GM12878 (cell line): ENCODE data around the gene STX12. TPM values are rescaled to one million over a fixed set of nuclear protein-coding genes. Genes with fewer than 3 reads are reported as not detected.

Source experiments
- ATAC-seq: fragments of 200-7000 bp; cut with Tn5 transposase; 3 replicates; pipeline ENCODE4 v1.9.1; 2020; ENCODE audit warnings: mild to moderate bottlenecking, moderate library complexity
- BruUV-seq: library from RNA; stranded (reverse); fragments of 400-500 nt; replicated peaks from 2 replicates; lab custom pipeline; 2021; lab: Mats Ljungman, UMichigan
- CTCF ChIA-PET: fragments of 300-600 bp; sonication (Branson Sonifier 250); formaldehyde crosslinking; extraction: SDS; loops from one replicate; lab custom pipeline; 2021; ENCODE audit warnings: inconsistent platforms; lab: Yijun Ruan, JAX
- POLR2A ChIA-PET: fragments of 350-600 bp; formaldehyde crosslinking; extraction: SDS; loops from one replicate; lab custom pipeline; 2021; ENCODE audit warnings: inconsistent platforms; lab: Charles Lee
- RAD21 ChIA-PET: fragments of 300-600 bp; sonication (Branson Sonifier 250); formaldehyde crosslinking; loops from one replicate; lab custom pipeline; 2023; ENCODE audit warnings: antibody characterized with exemption; ENCODE audit not compliant: unreplicated experiment; lab: Charles Lee
- SMC1A ChIA-PET: fragments of 300-600 bp; sonication (Branson Sonifier 250); formaldehyde crosslinking; loops from one replicate; lab custom pipeline; 2023; ENCODE audit not compliant: unreplicated experiment, uncharacterized antibody; lab: Charles Lee
- DNase-seq: peaks from one replicate; pipeline ENCODE4 v3.0.0-alpha.2; 2011; ENCODE audit warnings: low read depth, low spot score
- FAIRE-seq: peaks from 3 replicates; lab custom pipeline; 2011; peaks lifted over from hg19 to GRCh38; lab: Jason Lieb, UNC
- H2AFZ ChIP-seq: 2 replicates; pipeline ENCODE4 v1.6.0; 2011; ENCODE audit warnings: low read depth, low read length, control low read depth; ENCODE audit not compliant: control insufficient read depth
- H3K27ac ChIP-seq: 2 replicates; pipeline ENCODE4 v1.5.1; 2011; ENCODE audit warnings: control low read depth; ENCODE audit not compliant: control insufficient read depth, insufficient read depth
- H3K27me3 ChIP-seq, 2 experiments: replicated peaks in 1 of 2; 2 replicates each; pipeline versions ENCODE4 v1.6.0 to v1.6.1; 2011; ENCODE audit warnings: low read length in 1 of 2; ENCODE audit not compliant: control insufficient read depth in 2 of 2, insufficient read depth in 2 of 2
- H3K36me3 ChIP-seq, 2 experiments: 2 replicates each; pipeline ENCODE4 v1.5.1; 2011; ENCODE audit warnings: low read length in 1 of 2; ENCODE audit not compliant: control insufficient read depth in 2 of 2, insufficient read depth in 2 of 2
- H3K4me1 ChIP-seq: 2 replicates; pipeline ENCODE4 v1.6.1; 2011; ENCODE audit warnings: mild to moderate bottlenecking, low read length, moderate library complexity, mixed read lengths; ENCODE audit not compliant: control insufficient read depth, insufficient read depth
- H3K4me2 ChIP-seq: 2 replicates; pipeline ENCODE4 v1.6.0; 2011; ENCODE audit warnings: control low read depth; ENCODE audit not compliant: control insufficient read depth, insufficient read depth
- H3K4me3 ChIP-seq: fragments of 200-600 bp; sonication (generic); 2 replicates; pipeline ENCODE4 v1.5.1; 2016
- H3K79me2 ChIP-seq: 2 replicates; pipeline ENCODE4 v1.6.0; 2011; ENCODE audit warnings: low read length; ENCODE audit not compliant: control insufficient read depth, insufficient read depth
- H3K9ac ChIP-seq: 2 replicates; pipeline ENCODE4 v1.8.0; 2011; ENCODE audit warnings: low read length, control low read depth, mixed read lengths; ENCODE audit not compliant: control insufficient read depth, insufficient read depth
- H3K9me3 ChIP-seq: replicated peaks from 3 replicates; pipeline ENCODE4 v1.5.1; 2011; ENCODE audit warnings: mild to moderate bottlenecking, low read length; ENCODE audit not compliant: control insufficient read depth, insufficient read depth
- H4K20me1 ChIP-seq: 2 replicates; pipeline ENCODE4 v1.6.0; 2011; ENCODE audit not compliant: control insufficient read depth, insufficient read depth
- BACH1 ChIP-seq: fragments of 450-650 bp; IDR thresholded peaks from 2 replicates; pipeline ENCODE4 v1.6.1; 2017; ENCODE audit warnings: mild to moderate bottlenecking, borderline replicate concordance
- CBX5 ChIP-seq: sonication (generic); IDR thresholded peaks from 2 replicates; pipeline ENCODE4 v1.6.1; 2016; ENCODE audit warnings: low read depth, moderate library complexity, mild to moderate bottlenecking, inconsistent platforms
- IRF5 ChIP-seq: fragments of 450-650 bp; IDR thresholded peaks from 2 replicates; pipeline ENCODE4 v1.6.1; 2017; ENCODE audit warnings: borderline replicate concordance
- PKNOX1 ChIP-seq: fragments of 450-650 bp; IDR thresholded peaks from 2 replicates; pipeline ENCODE4 v1.6.1; 2016; ENCODE audit warnings: mild to moderate bottlenecking
- RAD21 ChIP-seq: IDR thresholded peaks from 2 replicates; pipeline ENCODE4 v1.6.1; 2011; ENCODE audit warnings: mild to moderate bottlenecking, low read depth, low read length, moderate library complexity; ENCODE audit not compliant: insufficient read depth
- RFX5 ChIP-seq: IDR thresholded peaks from 2 replicates; pipeline ENCODE4 v1.6.1; 2011; ENCODE audit warnings: low read depth, low read length, improper control_type of control experiment
- SIX5 ChIP-seq: IDR thresholded peaks from 2 replicates; pipeline ENCODE4 v1.6.1; 2011; ENCODE audit warnings: mild to moderate bottlenecking, low read depth, low read length, moderate library complexity; ENCODE audit not compliant: severe bottlenecking
- SMARCA5 ChIP-seq: fragments of 450-650 bp; IDR thresholded peaks from 2 replicates; pipeline ENCODE4 v1.6.1; 2017; ENCODE audit warnings: mild to moderate bottlenecking
- SPI1 ChIP-seq: IDR thresholded peaks from 2 replicates; pipeline ENCODE4 v1.6.1; 2011; ENCODE audit warnings: low read depth, mild to moderate bottlenecking, low read length, moderate library complexity, borderline replicate concordance; ENCODE audit not compliant: insufficient read depth
- SRF ChIP-seq, 2 experiments: IDR thresholded peaks; 2 replicates each; pipeline ENCODE4 v1.6.1; 2011; ENCODE audit warnings: low read depth in 2 of 2, low read length in 2 of 2, mild to moderate bottlenecking in 1 of 2, moderate library complexity in 1 of 2
- TAF1 ChIP-seq: IDR thresholded peaks from 2 replicates; pipeline ENCODE4 v1.6.1; 2011; ENCODE audit warnings: mild to moderate bottlenecking, low read depth, low read length, borderline replicate concordance
- ZNF24 ChIP-seq: fragments of 450-650 bp; IDR thresholded peaks from 2 replicates; pipeline ENCODE4 v1.6.1; 2017; ENCODE audit warnings: antibody characterized with exemption, mild to moderate bottlenecking
- WGBS: methylation state at CpG from one replicate; pipeline ENCODE4 v1.1.6; 2016; ENCODE audit warnings: low lambda C conversion rate; ENCODE audit not compliant: insufficient replicate concordance, insufficient coverage; ENCODE audit errors: missing lambda C conversion rate; 5-methylcytosine and 5-hydroxymethylcytosine counted together
- in situ Hi-C: fragments of 300-500 bp; cut with MboI; formaldehyde crosslinking; loops from 9 replicates; pipeline ENCODE4 v1.14.3; 2018; ENCODE audit warnings: mixed read lengths
- intact Hi-C: fragments of 100-400 bp; cut with micrococcal nuclease; formaldehyde crosslinking; loops from one replicate; pipeline ENCODE4 v1.14.2; 2022; ENCODE audit not compliant: unreplicated experiment
- polyA plus RNA-seq, 11 experiments: library from polyadenylated mRNA; depleted of rRNA in 4 of 11; unstranded in 6 of 11; stranded (reverse) in 5 of 11; fragments of >200 nt; fragmentation: Nextera tagmentation in 4 of 11; fragmentation: Illumina TruSeq in 1 of 11; extraction: Ambion mirVana in 4 of 11; extraction: Trizol in 1 of 11; gene quantifications; 1 replicate in 1 of 11; 2 replicates in 10 of 11; pipeline versions ENCODE4 v1.2.1 to v1.2.3, GENCODE V29; 2011 to 2016; ENCODE audit warnings: inconsistent platforms in 2 of 11, missing spikeins in 2 of 11, low read depth in 1 of 11
- total RNA-seq, 4 experiments: library from RNA; depleted of rRNA in 3 of 4; stranded (reverse); fragments of >200 nt in 3 of 4; fragmentation: Illumina TruSeq in 1 of 4; extraction: Trizol in 1 of 4; gene quantifications; 2 replicates each; pipeline versions ENCODE4 v1.2.1 to v1.2.3, GENCODE V29; 2013 to 2021
- TF ChIP-seq, protein P1 (sequence below): fragments of 450-650 bp; IDR thresholded peaks from 2 replicates; pipeline ENCODE4 v1.6.1; 2017; ENCODE audit warnings: mild to moderate bottlenecking, moderate library complexity
- TF ChIP-seq, protein P2 (sequence below): IDR thresholded peaks from 2 replicates; pipeline ENCODE4 v1.6.1; 2011; ENCODE audit warnings: borderline replicate concordance, low read depth, mild to moderate bottlenecking, moderate library complexity, low read length; ENCODE audit not compliant: insufficient read depth, poor library complexity, severe bottlenecking

STX12 gene
- total and polyA plus RNA-seq, 10 of the 15 experiments (the other 5 are each of a cell fraction or from before 2014, with no cell fraction given): 20.2 to 35.0 (median 28.1) TPM

DNA sequence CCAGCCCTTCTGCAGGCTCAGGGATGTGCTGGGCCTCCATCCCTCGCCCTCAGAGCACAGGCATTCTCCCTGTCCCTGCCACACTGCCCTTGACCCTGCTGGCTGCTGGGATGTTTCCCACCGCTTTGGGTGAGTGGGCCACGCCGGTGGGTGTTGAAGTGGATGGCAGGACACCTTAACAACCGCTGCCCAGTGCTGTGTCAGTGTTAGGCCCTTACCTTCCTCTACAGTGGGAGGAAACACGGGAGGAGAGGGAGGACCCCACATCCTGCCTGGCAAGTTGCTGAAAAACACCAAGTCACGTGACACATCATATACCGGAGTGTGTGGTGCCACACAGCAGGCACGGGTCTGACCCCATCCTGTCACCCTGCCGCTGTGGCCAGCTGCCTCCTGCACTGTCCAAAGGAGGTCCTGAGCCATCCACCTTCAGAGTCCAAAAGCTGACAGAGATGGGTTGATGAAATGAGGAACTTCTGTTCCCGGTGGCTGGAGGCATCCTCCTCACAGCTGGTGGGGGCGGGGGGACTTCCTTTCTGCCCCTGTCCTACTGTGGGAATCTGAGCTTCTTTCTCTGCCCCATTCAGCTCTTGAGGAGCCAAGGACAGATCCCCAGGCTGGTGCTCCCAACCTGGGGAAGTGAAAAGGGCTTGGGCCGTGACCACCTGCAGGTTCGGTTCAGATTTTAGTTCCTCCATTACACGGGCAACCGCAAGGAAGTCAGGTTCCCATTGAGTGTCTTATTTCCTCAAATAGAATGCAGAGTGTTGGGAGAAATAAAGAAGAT, 96.1 kb downstream of the STX12 start:
- RAD21 ChIA-PET: interaction anchor here (0.8 to 2.6 kb wide), 4 partner anchors 15 to 66 kb away, joined by 3 to 12 read pairs (median 8); partner anchors contain the start of gene SMPDL3B
- no peaks in the 10 kb centered on the region for H3K27me3 ChIP-seq
- H3K9ac ChIP-seq: peak overlapping the region; percentile 56
- TF ChIP-seq, protein P1, sequence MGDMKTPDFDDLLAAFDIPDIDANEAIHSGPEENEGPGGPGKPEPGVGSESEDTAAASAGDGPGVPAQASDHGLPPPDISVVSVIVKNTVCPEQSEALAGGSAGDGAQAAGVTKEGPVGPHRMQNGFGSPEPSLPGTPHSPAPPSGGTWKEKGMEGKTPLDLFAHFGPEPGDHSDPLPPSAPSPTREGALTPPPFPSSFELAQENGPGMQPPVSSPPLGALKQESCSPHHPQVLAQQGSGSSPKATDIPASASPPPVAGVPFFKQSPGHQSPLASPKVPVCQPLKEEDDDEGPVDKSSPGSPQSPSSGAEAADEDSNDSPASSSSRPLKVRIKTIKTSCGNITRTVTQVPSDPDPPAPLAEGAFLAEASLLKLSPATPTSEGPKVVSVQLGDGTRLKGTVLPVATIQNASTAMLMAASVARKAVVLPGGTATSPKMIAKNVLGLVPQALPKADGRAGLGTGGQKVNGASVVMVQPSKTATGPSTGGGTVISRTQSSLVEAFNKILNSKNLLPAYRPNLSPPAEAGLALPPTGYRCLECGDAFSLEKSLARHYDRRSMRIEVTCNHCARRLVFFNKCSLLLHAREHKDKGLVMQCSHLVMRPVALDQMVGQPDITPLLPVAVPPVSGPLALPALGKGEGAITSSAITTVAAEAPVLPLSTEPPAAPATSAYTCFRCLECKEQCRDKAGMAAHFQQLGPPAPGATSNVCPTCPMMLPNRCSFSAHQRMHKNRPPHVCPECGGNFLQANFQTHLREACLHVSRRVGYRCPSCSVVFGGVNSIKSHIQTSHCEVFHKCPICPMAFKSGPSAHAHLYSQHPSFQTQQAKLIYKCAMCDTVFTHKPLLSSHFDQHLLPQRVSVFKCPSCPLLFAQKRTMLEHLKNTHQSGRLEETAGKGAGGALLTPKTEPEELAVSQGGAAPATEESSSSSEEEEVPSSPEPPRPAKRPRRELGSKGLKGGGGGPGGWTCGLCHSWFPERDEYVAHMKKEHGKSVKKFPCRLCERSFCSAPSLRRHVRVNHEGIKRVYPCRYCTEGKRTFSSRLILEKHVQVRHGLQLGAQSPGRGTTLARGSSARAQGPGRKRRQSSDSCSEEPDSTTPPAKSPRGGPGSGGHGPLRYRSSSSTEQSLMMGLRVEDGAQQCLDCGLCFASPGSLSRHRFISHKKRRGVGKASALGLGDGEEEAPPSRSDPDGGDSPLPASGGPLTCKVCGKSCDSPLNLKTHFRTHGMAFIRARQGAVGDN: peak; percentile 78
- TF ChIP-seq RAD21: no peak
- TF ChIP-seq SRF (IDR thresholded peaks at IDR 0.05; ENCODE audit: low read depth in 2 of 2, low read length in 2 of 2): no peak
- no peak for TF ChIP-seq SIX5
- no peak for TF ChIP-seq SMARCA5
- no peak for TF ChIP-seq IRF5
- TF ChIP-seq, protein P2, sequence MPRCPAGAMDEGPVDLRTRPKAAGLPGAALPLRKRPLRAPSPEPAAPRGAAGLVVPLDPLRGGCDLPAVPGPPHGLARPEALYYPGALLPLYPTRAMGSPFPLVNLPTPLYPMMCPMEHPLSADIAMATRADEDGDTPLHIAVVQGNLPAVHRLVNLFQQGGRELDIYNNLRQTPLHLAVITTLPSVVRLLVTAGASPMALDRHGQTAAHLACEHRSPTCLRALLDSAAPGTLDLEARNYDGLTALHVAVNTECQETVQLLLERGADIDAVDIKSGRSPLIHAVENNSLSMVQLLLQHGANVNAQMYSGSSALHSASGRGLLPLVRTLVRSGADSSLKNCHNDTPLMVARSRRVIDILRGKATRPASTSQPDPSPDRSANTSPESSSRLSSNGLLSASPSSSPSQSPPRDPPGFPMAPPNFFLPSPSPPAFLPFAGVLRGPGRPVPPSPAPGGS: no peak
- TF ChIP-seq CBX5: no peak
- no peak; the same call in 1 of the 2 replicates for TF ChIP-seq TAF1
- no peak for TF ChIP-seq BACH1
- TF ChIP-seq ZNF24: no peak
- no peak for TF ChIP-seq RFX5
- no peak; the same call in 1 of the 2 replicates for TF ChIP-seq PKNOX1
- peak; percentile 71; the same call in 1 of the 2 replicates for TF ChIP-seq SPI1

More for the DNA sequence above, 96.1 kb downstream of the STX12 start:
- peak; percentile 74 for DNase-seq
- intact Hi-C loops: loop anchor here (10.0 kb wide), 1 partner anchor 306 kb away; the partner anchor contains the start of gene PTAFR
- Histone ChIP-seq H3K36me3 (no peaks in the 10 kb centered on the region), H3K4me3 (peak overlapping the region; percentile 24; the same call in 1 of the 2 replicates), H3K9me3 (no peaks in the 10 kb centered on the region; the same call in 2 of the 3 replicates), H2AFZ (peak overlapping the region; percentile 94), H3K4me2 (peak overlapping the region; percentile 100), H3K79me2 (peaks cover 18% of the 10 kb centered on the region), H3K27ac (peak overlapping the region; percentile 80), H3K4me1 (peaks cover 43% of the 10 kb centered on the region), H4K20me1 (no peaks in the 10 kb centered on the region)
- in situ Hi-C loops: no loop called here
- no TSS peak for BruUV-seq
- ChIA-PET CTCF (interaction anchor here (0.7 to 1.0 kb wide), 4 partner anchors 21 to 144 kb away, joined by 3 read pairs; partner anchors contain the start of gene FAM76A), POLR2A (interaction anchor here (0.5 to 1.4 kb wide), 7 partner anchors 8 to 172 kb away, joined by 3 to 8 read pairs (median 5); no protein-coding TSS in a partner anchor), SMC1A (interaction anchor here (1.9 kb wide), 1 partner anchor 10 kb away, joined by 6 read pairs; no protein-coding TSS in a partner anchor)
- ATAC-seq: peak; percentile 53
- FAIRE-seq: peak; percentile 73
- 3% methylated on average over 16 of the region's 16 CpGs for WGBS
